Natural killer cell (primary cell): Measurements from ENCODE around the gene DHH. TPM values are rescaled to one million over a fixed set of nuclear protein-coding genes. Genes with fewer than 3 reads are reported as not detected.
"Not testable (repeated sequence)": the region's sequence is repeated elsewhere in the genome, so short reads cannot be mapped to it uniquely, and the experiment has no call there.

ENCODE experiments used
- ATAC-seq, 3 donors: fragments of 150-1000 bp in 2 of 3; fragments of 200-7000 bp in 1 of 3; cut with Tn5 transposase; 1 replicate in 1 of 3; 2 replicates in 2 of 3; pipeline ENCODE4 v1.10.0; 2021; ENCODE audit warnings: mild to moderate bottlenecking in 2 of 3, moderate library complexity in 2 of 3
- DNase-seq, 2 donors: peaks; one replicate each; pipeline versions ENCODE4 v3.0.0 to v3.0.0-alpha.2; 2013 to 2021; ENCODE audit warnings: mixed read lengths in 1 of 2
- H3K27ac ChIP-seq: one replicate; pipeline ENCODE4 v1.5.1; 2013; ENCODE audit warnings: mild to moderate bottlenecking, low read length
- H3K27me3 ChIP-seq: one replicate; pipeline ENCODE4 v1.6.1; 2013; ENCODE audit warnings: low read length; ENCODE audit not compliant: control insufficient read depth, insufficient read depth
- H3K36me3 ChIP-seq: one replicate; pipeline ENCODE4 v1.6.1; 2013; ENCODE audit warnings: low read length; ENCODE audit not compliant: control insufficient read depth, insufficient read depth
- H3K4me1 ChIP-seq: one replicate; pipeline ENCODE4 v1.6.1; 2013; ENCODE audit warnings: low read length; ENCODE audit not compliant: control insufficient read depth, insufficient read depth
- H3K4me3 ChIP-seq: one replicate; pipeline ENCODE4 v1.5.1; 2013; ENCODE audit warnings: low read length
- H3K9me3 ChIP-seq: one replicate; pipeline ENCODE4 v1.6.1; 2013; ENCODE audit warnings: low read length; ENCODE audit not compliant: control insufficient read depth, insufficient read depth
- H3K27ac Mint-ChIP-seq, 2 donors: one replicate each; pipeline ENCODE4 v1.8.0; 2022; ENCODE audit warnings: mild to moderate bottlenecking in 2 of 2, mixed read lengths in 2 of 2, moderate library complexity in 1 of 2
- H3K27me3 Mint-ChIP-seq, 2 donors: one replicate each; pipeline ENCODE4 v1.8.0; 2022; ENCODE audit warnings: low read depth in 2 of 2, mixed read lengths in 2 of 2
- H3K36me3 Mint-ChIP-seq: one replicate; pipeline ENCODE4 v1.8.0; 2022; ENCODE audit warnings: mixed read lengths
- H3K4me1 Mint-ChIP-seq, 2 donors: one replicate each; pipeline ENCODE4 v1.8.0; 2022; ENCODE audit warnings: mixed read lengths in 2 of 2
- H3K4me3 Mint-ChIP-seq: one replicate; pipeline ENCODE4 v1.8.0; 2022; ENCODE audit warnings: mild to moderate bottlenecking, moderate library complexity, mixed read lengths
- H3K9me3 Mint-ChIP-seq, 2 donors: one replicate each; pipeline ENCODE4 v1.8.0; 2022; ENCODE audit warnings: mixed read lengths in 2 of 2
- CTCF ChIP-seq: fragments of 200-600 bp; IDR thresholded peaks from one replicate; pipeline ENCODE4 v1.8.0; 2022; ENCODE audit warnings: antibody characterized with exemption
- WGBS: methylation state at CpG from one replicate; pipeline ENCODE4 v1.1.7; 2013; ENCODE audit warnings: missing lambda C conversion rate; ENCODE audit not compliant: insufficient coverage; 5-methylcytosine and 5-hydroxymethylcytosine counted together
- intact Hi-C: fragments of 100-400 bp; cut with micrococcal nuclease; formaldehyde crosslinking; loops from one replicate; pipeline ENCODE4 v1.14.2; 2022
- total RNA-seq, 4 donors: library from RNA; stranded (reverse); fragments of 120-200 nt in 1 of 4; gene quantifications; one replicate each; pipeline versions ENCODE4 v1.2.3 to v1.2.4, GENCODE V29; 2013 to 2022

DHH gene
- total RNA-seq, 3 donors from 2014 or later (not counting 1 experiment from before 2014, with no cell fraction given), result 0.39 to 0.80 (median 0.45) TPM

GRCh38 chr12:49068879-49069506, 25.6 kb downstream of the DHH start:
- H3K36me3 ChIP-seq, result peaks cover 2% of the 10 kb centered on the region
- 21% methylated on average over 18 of the region's 21 CpGs for WGBS
- H3K9me3 ChIP-seq, result no peaks in the 10 kb centered on the region
- no peaks in the 10 kb centered on the region for H3K27me3 Mint-ChIP-seq
- peaks cover 14 to 20% of the 10 kb centered on the region in 2 donors for H3K4me1 Mint-ChIP-seq
- no peaks in the 10 kb centered on the region for H3K9me3 Mint-ChIP-seq
- H3K27me3 ChIP-seq, result no peaks in the 10 kb centered on the region
- ATAC-seq, result no peak
- intact Hi-C loops, result loop anchor here (1.0 kb wide), 1 partner anchor 9 kb away; the partner anchor contains the start of gene KMT2D
- no peaks in the 10 kb centered on the region for H3K36me3 Mint-ChIP-seq
- DNase-seq, result no peak
- H3K4me1 ChIP-seq, result peaks cover 15% of the 10 kb centered on the region
- H3K27ac Mint-ChIP-seq, result peak overlapping the region; percentile 97 to 98
- no peak for TF ChIP-seq CTCF
- peak overlapping the region; percentile 83 for H3K4me3 ChIP-seq
- H3K27ac ChIP-seq, result peak overlapping the region; percentile 84
- peak overlapping the region; percentile 99 for H3K4me3 Mint-ChIP-seq

GRCh38 chr12:49066120-49066519, 28.5 kb downstream of the DHH start:
- intact Hi-C loops, result no loop called here
- WGBS, result 91% methylated on average over 4 of the region's 4 CpGs
- no peak for ATAC-seq
- peaks cover 23 to 27% of the 10 kb centered on the region in 2 donors for H3K4me1 Mint-ChIP-seq
- no peaks in the 10 kb centered on the region for H3K27me3 Mint-ChIP-seq
- H3K36me3 ChIP-seq, result peaks cover 2% of the 10 kb centered on the region
- no peak for TF ChIP-seq CTCF
- no peak overlapping the region for H3K27ac ChIP-seq
- H3K4me3 Mint-ChIP-seq, result no peak overlapping the region
- no peaks in the 10 kb centered on the region for H3K9me3 Mint-ChIP-seq
- DNase-seq, result no peak
- H3K27ac Mint-ChIP-seq, result no peak overlapping the region
- no peak overlapping the region for H3K4me3 ChIP-seq
- H3K9me3 ChIP-seq, result no peaks in the 10 kb centered on the region
- no peaks in the 10 kb centered on the region for H3K36me3 Mint-ChIP-seq
- H3K27me3 ChIP-seq, result no peaks in the 10 kb centered on the region
- peaks cover 17% of the 10 kb centered on the region for H3K4me1 ChIP-seq

- no peak overlapping the region for H3K4me3 Mint-ChIP-seq
- intact Hi-C loops, result loop anchor here (1.0 to 5.0 kb wide), 2 partner anchors 34 to 48 kb away; partner anchors contain the start of gene LMBR1L
- H3K27me3 Mint-ChIP-seq, result no peaks in the 10 kb centered on the region
- WGBS, result 95% methylated on average over 5 of the region's 5 CpGs
- no peaks in the 10 kb centered on the region for H3K36me3 Mint-ChIP-seq
- peaks cover 26 to 27% of the 10 kb centered on the region in 2 donors for H3K4me1 Mint-ChIP-seq
- peaks cover 2% of the 10 kb centered on the region for H3K36me3 ChIP-seq
- no peak for DNase-seq
- no peaks in the 10 kb centered on the region for H3K27me3 ChIP-seq
- no peaks in the 10 kb centered on the region for H3K9me3 ChIP-seq
- H3K4me1 ChIP-seq, result peaks cover 15% of the 10 kb centered on the region
- TF ChIP-seq CTCF, result no peak
- no peak for ATAC-seq
- H3K27ac Mint-ChIP-seq, result no peak overlapping the region
- no peak overlapping the region for H3K27ac ChIP-seq
- no peaks in the 10 kb centered on the region for H3K9me3 Mint-ChIP-seq
- H3K4me3 ChIP-seq, result no peak overlapping the region
Measured at GRCh38 chr12:49064767-49065152, 29.8 kb downstream of the DHH start.

GRCh38 chr12:49061916-49062315, 32.7 kb downstream of the DHH start:
- not testable (repeated sequence) for H3K27ac ChIP-seq, H3K36me3 Mint-ChIP-seq, H3K4me3 ChIP-seq

More at GRCh38 chr12:49061916-49062315, 32.7 kb downstream of the DHH start:
- not testable (repeated sequence) for DNase-seq, H3K27me3 Mint-ChIP-seq, H3K9me3 Mint-ChIP-seq, H3K27me3 ChIP-seq, H3K36me3 ChIP-seq, H3K9me3 ChIP-seq, ATAC-seq
- intact Hi-C loops, result loop anchor here (5.0 kb wide), 1 partner anchor 50 kb away; the partner anchor contains the start of gene LMBR1L
- peaks cover 34% of the 10 kb centered on the region for H3K4me1 ChIP-seq
- WGBS, result 98% methylated on average over 16 of the region's 17 CpGs
- H3K4me1 Mint-ChIP-seq, result peaks cover 43% of the 10 kb centered on the region in 2 donors
- H3K4me3 Mint-ChIP-seq, result peak overlapping the region; percentile 21
- H3K27ac Mint-ChIP-seq, result peak overlapping the region in 1 of 2 donors; percentile 87
